ENCODE data around the gene GRM5.

GRM5 gene

DNA sequence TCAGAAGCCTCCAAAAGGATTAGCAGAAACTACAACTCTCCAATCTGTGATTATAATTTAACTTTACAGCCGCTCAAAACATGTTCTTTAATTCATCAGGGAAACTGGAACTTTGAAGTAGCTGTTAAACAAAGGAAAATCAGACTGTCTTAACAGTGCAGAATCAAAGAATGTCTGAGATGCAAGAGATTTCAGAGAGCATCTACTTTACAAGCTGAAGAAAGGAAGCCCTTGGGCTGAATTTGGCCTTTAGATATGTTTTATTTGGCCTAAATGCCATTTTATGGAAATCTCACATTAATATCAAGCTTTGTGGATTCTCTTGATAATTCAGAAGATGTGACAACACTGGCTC lies 446.7 kb downstream of the GRM5 start:
- no peak for DNase-seq (ENCODE audit: low read depth)

DNA sequence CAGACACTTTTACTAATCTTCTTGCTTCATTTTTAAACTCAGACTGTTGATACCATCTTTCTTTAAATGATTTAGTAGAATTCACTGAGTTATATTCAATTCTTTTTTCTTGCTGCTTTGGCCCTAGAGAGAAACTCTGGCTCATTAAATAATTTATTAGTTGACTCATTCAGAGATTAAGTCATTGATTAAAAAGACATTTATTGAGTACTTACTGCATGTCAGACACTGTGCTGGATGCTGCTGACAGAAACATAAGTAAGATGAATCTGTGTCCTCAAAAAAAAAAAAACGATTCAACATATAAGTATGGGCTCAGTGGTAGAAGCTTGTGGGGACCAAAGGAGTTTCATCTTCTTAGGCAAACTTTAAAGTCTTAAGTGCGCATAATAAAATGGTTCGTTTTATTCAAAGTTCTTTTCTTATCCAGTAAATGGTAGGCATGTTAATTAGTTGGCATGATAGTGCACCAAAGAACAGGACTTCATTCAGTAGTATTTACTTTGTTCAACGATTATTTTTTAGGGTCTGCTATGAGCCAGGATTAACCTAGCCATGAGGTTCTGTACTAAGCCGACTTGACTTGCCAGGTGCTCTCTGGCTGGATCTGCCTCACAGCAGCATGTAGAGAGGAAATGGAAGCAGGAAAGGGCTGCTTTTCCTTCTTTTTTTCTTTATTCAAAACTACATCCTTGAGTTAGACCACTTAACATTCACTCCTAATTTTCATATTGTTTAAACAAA lies 447.3 kb downstream of the GRM5 start:
- no peak for DNase-seq (ENCODE audit: low read depth)

DNA sequence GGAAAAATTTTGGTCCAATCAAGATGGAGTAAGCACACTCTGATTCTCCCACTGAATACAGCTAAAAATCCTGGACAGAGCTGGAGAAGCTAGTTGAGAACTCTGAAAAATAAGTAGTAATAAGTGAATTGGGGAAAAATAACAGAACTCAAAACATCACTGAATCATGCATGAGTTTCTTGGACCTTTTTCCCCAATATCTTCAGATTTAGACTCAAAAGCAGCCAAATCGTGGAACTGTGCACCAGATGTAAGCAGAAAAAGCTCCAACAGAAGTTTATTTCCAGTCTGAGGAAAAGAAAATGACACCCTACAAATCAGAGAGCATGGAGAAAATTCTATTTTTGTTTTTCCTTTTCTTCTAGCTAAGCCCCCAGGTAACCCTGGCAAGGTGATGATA lies 448.6 kb downstream of the GRM5 start:
- DNase-seq (ENCODE audit: low read depth) = no peak

- DNase-seq (ENCODE audit: low read depth) = no peak
These were observed 461.5 kb downstream of the GRM5 start for GRCh38 chr11:88604260-88604659.

DNA sequence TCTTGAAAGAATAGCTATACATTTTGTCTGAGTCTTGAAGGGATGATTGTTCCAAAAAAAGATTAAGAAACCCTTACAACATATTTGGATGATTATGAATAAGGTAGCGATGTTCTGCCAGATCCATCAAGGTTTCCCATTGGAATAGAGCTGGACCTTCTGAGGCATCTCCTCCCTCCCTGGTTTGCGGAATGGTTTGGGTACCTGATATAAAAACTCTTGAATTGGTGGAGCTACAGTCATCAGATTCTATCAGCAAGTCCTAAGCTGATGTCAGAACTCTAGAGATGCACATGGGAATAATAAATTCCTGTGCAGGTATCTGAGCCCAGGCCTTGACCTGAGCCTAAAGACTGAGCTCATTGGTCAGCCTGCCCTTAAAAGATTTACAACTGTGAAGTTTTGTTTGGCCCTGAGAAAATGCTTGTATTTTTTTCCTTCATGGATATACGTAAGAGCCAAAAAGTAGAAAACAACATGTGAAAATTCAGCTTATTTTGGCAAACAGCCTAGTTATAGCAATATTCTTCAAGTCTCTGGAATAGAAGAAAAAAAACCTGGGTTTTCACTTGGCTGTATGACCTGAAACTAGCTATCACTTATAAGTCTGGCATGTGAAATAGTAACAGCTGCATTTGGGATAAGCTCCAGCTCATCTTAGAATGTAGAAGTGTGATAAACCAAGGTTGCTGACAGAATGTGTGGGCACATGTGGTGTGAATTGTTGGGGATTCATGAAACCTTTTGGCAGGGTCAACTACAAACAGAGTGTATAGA lies 462.5 kb downstream of the GRM5 start:
- DNase-seq (ENCODE audit: low read depth) = no peak

DNA sequence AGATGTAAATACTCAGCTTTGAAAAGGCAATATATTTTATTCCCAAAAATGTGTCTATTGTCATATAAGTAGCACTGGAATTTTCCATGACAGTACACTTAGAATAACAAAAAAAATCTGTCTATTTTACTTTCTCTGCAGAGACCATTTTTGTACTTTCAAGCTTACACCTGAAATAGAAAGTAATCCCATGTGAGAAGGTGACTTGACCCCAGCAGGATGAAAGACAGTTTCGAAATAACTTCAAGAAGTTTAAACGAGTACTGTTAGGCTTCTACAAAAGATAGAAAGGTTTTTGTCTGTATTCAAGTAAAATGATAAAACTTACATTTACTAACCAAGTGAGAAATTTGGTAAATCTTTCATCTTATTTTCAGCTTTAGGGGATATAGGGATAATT lies 468.4 kb downstream of the GRM5 start:
- no peak for DNase-seq (ENCODE audit: low read depth)

- no peak for DNase-seq (ENCODE audit: low read depth)
These were observed 469.0 kb downstream of the GRM5 start for GRCh38 chr11:88596786-88597185.

- no peak for DNase-seq (ENCODE audit: low read depth)
These were observed 471.4 kb downstream of the GRM5 start for GRCh38 chr11:88594274-88594950.

GRCh38 chr11:88590361-88590760 lies 475.4 kb downstream of the GRM5 start:
- DNase-seq (ENCODE audit: low read depth) = no peak

DNA sequence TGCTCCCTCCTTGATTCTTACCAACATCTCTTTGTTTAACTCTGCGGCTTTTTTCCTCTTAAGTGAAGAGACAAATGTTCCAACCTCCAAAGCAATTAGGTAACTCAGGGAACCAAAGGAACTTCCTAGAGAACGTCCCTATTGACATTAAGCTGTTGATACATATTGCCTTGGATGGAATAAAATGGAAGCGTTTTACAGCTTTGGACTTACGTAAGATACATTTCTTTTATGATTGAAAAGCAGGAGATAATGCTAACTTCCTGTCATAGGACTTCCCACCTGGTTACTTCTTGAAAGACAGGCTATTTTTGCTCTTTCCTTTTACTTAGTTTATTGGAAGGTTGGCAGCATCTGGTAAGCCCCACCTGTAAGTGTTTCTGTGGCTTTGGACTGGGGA lies 482.5 kb downstream of the GRM5 start:
- DNase-seq (ENCODE audit: low read depth) = no peak

- DNase-seq (ENCODE audit: low read depth) = no peak
These were observed 486.3 kb downstream of the GRM5 start for GRCh38 chr11:88579466-88579865.

DNA sequence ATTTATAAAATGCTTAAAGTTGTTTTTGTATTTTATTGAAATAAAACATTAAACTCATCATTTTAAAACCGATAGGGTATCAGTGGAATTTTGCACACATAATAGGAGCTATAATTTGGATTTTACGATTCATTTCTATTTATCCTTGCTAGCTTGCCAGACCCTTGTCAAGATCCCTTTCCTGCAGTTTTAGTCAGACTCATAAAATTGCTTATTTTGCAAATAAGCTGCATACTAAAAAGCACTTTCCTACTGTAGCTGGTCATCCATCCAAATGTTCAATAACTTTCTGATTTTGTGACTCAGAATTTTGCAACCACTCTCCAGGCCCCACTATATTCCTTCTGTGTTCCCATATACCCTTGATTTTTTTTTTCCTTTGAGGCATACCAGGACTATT lies 489.0 kb downstream of the GRM5 start:
- DNase-seq (ENCODE audit: low read depth) = no peak

- no peak for DNase-seq (ENCODE audit: low read depth)
These were observed 489.9 kb downstream of the GRM5 start for GRCh38 chr11:88575916-88576315.

GRCh38 chr11:88569342-88569741 lies 496.4 kb downstream of the GRM5 start:
- DNase-seq (ENCODE audit: low read depth) = no peak

DNA sequence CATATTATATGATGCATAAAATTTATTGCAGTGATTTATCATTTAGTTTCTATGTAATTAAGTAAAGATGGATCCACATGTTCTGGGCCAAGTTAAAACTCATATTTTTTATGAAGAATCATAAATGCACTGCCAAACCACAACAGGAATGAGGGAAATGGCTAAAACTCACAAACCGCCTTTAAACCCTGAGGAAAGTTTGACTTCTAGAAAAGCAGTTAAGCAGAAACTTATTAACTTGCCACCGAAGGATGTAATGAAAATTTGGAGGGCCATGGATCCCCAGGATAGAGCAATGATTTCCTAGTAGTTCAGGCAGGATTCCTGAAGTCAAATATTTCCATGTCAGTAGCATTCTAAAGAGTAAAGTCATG lies 510.0 kb downstream of the GRM5 start:
- no peak for DNase-seq (ENCODE audit: low read depth)

- DNase-seq (ENCODE audit: low read depth) = no peak
These were observed 510.6 kb downstream of the GRM5 start for GRCh38 chr11:88555018-88555828.

- DNase-seq (ENCODE audit: low read depth) = no peak
These were observed 512.6 kb downstream of the GRM5 start for GRCh38 chr11:88553204-88553603.

GRCh38 chr11:88552379-88553062 lies 513.3 kb downstream of the GRM5 start:
- peak; percentile 2 for DNase-seq (ENCODE audit: low read depth)

DNA sequence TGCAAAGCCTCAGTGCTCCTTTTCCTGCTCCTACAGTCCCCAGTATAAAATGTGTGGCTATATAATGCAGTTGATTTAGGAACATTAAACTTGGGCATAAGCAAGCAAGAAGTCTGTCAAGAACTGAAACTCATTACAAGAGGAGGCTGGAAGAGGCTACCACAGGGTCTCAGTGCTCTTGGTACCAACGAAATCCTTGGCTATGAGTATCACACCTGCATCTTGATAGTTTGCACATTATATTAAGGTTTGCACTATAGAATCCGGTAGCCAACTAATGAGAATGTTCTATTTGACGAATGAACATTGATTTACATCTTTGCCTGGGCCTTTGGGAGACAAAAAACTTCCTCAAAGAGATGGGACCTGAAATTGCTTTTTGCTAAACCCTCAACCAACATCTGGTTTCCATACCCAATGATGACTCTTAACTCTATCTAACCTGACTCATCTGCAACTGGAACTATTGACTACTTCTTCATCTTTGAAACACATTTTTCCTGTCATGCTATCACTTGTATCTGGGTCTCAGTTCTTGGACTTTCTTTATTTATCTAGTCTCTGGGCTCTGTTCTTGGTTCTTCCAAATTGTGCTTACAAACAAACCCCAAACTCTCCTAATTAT lies 521.0 kb downstream of the GRM5 start:
- DNase-seq (ENCODE audit: low read depth) = no peak

- DNase-seq (ENCODE audit: low read depth) = peak; percentile 38
These were observed 521.7 kb downstream of the GRM5 start for GRCh38 chr11:88543902-88544655.

- DNase-seq (ENCODE audit: low read depth) = no peak
These were observed 524.8 kb downstream of the GRM5 start for GRCh38 chr11:88541006-88541405.
